Measurements from ENCODE around the gene ASPRV1.
A peak's percentile ranks its signal among the peaks of the same experiment; 100 is the strongest.
"Not testable (repeated sequence)": the region's sequence is repeated elsewhere in the genome, so short reads cannot be mapped to it uniquely, and the experiment has no call there.

The ASPRV1 gene

GRCh38 chr2:69961496-69961895, at the start of gene ASPRV1:
Gene ASPRV1, minus strand, starts transcription at chr2:69961631. Its CDS starts 195 bp downstream, at chr2:69961436.
- no peak for DNase-seq

GRCh38 chr2:70010576-70011111, 49.2 kb upstream of the ASPRV1 start:
- DNase-seq, result no peak

GRCh38 chr2:70009762-70010575, 48.5 kb upstream of the ASPRV1 start:
- DNase-seq, result peak; percentile 2

DNA sequence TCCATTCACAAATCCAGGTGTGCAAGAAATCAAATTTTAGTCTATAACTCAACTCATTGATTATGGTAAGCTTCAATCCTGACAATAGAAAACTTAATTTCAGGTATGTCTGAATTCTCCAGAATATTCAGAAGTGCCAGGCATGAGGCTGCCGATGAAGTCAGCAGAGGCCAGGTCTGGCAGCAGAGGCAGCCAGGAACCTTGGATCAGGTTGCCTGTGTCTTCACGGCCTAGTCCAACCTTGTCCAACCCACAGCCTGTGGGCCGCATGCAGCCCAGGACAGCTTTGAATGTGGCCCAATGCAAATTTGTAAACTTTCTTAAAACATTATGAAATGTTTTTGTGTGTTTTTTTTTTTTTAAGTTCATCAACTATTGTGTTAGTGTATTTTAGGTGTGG, 46.9 kb upstream of the ASPRV1 start:
- DNase-seq, result no peak

GRCh38 chr2:70007151-70007550, 45.7 kb upstream of the ASPRV1 start:
- no peak for DNase-seq

DNA sequence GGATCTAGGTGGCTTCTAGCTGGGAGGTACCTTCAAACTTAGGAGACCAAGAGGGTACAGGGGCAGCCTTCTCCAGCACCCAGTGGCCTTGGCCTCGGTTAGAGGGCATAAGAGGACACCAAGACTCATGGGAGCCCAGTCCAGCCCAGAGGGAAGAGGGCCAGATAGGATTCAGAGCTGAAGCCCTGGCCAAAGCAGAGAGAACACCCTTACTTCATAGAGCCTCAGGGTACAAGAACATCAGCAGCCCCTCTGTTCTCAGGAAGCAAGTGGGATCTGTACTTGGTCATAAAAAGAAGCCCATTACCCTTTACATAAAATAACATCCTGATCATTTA, 45.0 kb upstream of the ASPRV1 start:
- DNase-seq, result no peak

- no peak for DNase-seq
Measured at GRCh38 chr2:70005752-70006446, 44.5 kb upstream of the ASPRV1 start.

- no peak for DNase-seq
Measured at GRCh38 chr2:70005216-70005615, 43.8 kb upstream of the ASPRV1 start.

- no peak for DNase-seq
Measured at GRCh38 chr2:70003093-70003830, 41.8 kb upstream of the ASPRV1 start.

GRCh38 chr2:70002241-70002899, 40.9 kb upstream of the ASPRV1 start:
- no peak for DNase-seq

DNA sequence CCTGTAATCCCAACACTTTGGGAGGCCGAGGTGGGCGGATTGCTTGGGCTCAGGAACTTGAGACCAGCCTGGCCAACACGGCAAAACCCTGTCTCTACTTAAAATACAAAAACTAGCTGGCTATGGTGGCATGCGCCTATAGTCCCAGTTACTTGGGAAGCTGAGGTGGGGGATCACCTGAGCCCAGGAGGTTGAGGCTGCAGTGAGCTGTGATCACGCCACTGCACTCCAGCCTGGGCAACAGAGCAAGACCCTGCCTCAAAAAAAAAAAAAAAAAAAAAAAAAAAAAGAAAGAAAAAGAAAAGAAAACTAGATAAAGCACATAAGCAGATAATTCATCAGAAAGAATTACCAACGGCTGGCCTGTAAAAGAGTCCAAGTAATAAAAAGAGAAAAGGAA, 39.1 kb upstream of the ASPRV1 start:
- not testable (repeated sequence) for DNase-seq

- DNase-seq, result no peak
Measured at GRCh38 chr2:69998761-69999160, 37.3 kb upstream of the ASPRV1 start.

- DNase-seq, result no peak
Measured at GRCh38 chr2:69997015-69997830, 35.8 kb upstream of the ASPRV1 start.

- no peak for DNase-seq
Measured at GRCh38 chr2:69995511-69995910, 34.1 kb upstream of the ASPRV1 start.

GRCh38 chr2:69994166-69994565, 32.7 kb upstream of the ASPRV1 start:
- DNase-seq, result no peak

- no peak for DNase-seq
Measured at GRCh38 chr2:69993708-69994107, 32.3 kb upstream of the ASPRV1 start.

- no peak for DNase-seq
Measured at GRCh38 chr2:69993048-69993565, 31.7 kb upstream of the ASPRV1 start.

- no peak for DNase-seq
Measured at GRCh38 chr2:69992310-69993047, 31.0 kb upstream of the ASPRV1 start.

DNA sequence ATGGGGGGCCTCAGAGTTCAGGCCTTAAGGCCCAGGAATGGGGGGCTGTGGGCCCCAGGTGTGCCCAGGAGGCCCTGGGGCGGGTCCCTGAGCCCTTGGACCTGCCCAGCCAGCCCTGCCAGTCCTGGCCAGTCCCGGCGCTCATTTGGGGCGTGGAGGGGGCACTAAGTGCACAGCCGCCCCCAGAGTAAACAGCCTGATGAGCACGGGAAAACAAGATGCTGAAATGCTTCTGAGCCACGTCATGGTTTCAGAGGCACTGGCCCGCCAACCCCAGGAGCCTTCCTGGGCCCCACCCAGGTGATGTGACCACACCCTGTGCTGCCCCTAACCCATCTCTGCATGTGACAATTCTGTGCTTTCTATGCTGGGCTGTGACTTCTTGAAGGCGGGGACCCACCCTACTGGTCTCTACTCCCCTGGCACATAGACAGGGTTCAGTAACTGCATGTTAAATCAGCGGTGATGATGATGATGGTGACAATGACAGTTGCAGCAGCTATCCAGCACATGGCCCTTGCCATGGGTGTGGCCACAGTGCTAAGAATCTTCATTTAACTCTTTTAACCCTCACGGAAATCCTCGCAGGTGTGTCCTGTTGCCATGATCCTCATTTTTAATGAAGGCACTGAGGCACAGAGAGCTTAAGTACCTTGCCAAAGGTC, 28.1 kb upstream of the ASPRV1 start:
- DNase-seq, result no peak

DNA sequence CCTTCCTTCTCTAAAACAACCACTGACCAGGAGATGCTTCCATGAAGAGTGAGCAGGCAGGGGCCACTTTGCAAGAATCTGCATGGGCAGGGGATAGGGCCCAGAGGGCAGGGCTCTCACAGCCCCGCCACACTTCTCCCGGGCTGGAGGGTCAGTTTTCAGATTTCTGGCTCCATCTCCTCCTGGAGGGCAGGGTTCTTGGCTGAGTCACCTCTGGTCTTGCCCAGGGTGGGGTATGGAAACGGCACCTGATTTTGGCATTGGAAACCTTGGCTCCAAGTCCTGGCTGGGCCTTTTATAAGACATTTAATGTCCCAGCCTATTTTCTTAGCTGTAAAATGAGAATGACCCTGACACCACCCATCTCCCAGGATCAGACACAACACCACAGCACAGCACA, 27.6 kb upstream of the ASPRV1 start:
- DNase-seq, result no peak

All from NCI-H2171 (cell line).